DND-41 (cell line): ENCODE data around the gene CALN1.
A peak's percentile ranks its signal among the peaks of the same experiment; 100 is the strongest.

ENCODE experiments used
- ATAC-seq: fragments of 200-7000 bp; cut with Tn5 transposase; 3 replicates; pipeline ENCODE4 v1.9.1; 2021; ENCODE audit warnings: low read depth; ENCODE audit not compliant: insufficient read depth
- DNase-seq: peaks from one replicate; pipeline ENCODE4 v3.0.0-alpha.2; 2020
- H2AFZ ChIP-seq: 2 replicates; pipeline ENCODE4 v1.6.0; 2012; ENCODE audit warnings: low read depth, low read length
- H3K27ac ChIP-seq: 2 replicates; pipeline ENCODE4 v1.5.1; 2012; ENCODE audit warnings: low read length, inconsistent platforms
- H3K27me3 ChIP-seq: fragments of 200-600 bp; sonication (generic); 2 replicates; pipeline ENCODE4 v1.6.0; 2012; ENCODE audit warnings: low read length, mild to moderate bottlenecking, inconsistent platforms; ENCODE audit not compliant: insufficient read depth, poor library complexity
- H3K36me3 ChIP-seq: 2 replicates; pipeline ENCODE4 v1.5.1; 2012; ENCODE audit warnings: low read length, inconsistent platforms; ENCODE audit not compliant: insufficient read depth
- H3K4me1 ChIP-seq: 2 replicates; pipeline ENCODE4 v1.5.1; 2012; ENCODE audit warnings: mild to moderate bottlenecking, low read length; ENCODE audit not compliant: insufficient read depth
- H3K4me2 ChIP-seq: 2 replicates; pipeline ENCODE4 v1.6.0; 2012; ENCODE audit warnings: mild to moderate bottlenecking, moderate library complexity, low read length, inconsistent platforms; ENCODE audit not compliant: insufficient read depth
- H3K4me3 ChIP-seq, 2 experiments: fragments of 200-600 bp in 1 of 2; shearing (Covaris generic) in 1 of 2; 2 replicates each; pipeline ENCODE4 v1.5.1; 2012 to 2016; ENCODE audit warnings: inconsistent platforms in 2 of 2, low read length in 2 of 2, mild to moderate bottlenecking in 2 of 2, low read depth in 1 of 2, moderate library complexity in 1 of 2
- H3K79me2 ChIP-seq: 2 replicates; pipeline ENCODE4 v1.6.0; 2012; ENCODE audit warnings: low read length, inconsistent platforms; ENCODE audit not compliant: insufficient read depth
- H3K9ac ChIP-seq: 2 replicates; pipeline ENCODE4 v1.6.0; 2012; ENCODE audit warnings: low read depth, mild to moderate bottlenecking, inconsistent platforms, low read length, moderate library complexity
- H3K9me3 ChIP-seq: 2 replicates; pipeline ENCODE4 v1.5.1; 2012; ENCODE audit warnings: low read length, moderate library complexity, mild to moderate bottlenecking, inconsistent platforms; ENCODE audit not compliant: insufficient read depth, severe bottlenecking
- H4K20me1 ChIP-seq: 2 replicates; pipeline ENCODE4 v1.6.0; 2012; ENCODE audit warnings: low read length; ENCODE audit not compliant: insufficient read depth
- EZH2 ChIP-seq: IDR thresholded peaks from 3 replicates; pipeline ENCODE4 v1.6.1; 2012; ENCODE audit warnings: borderline replicate concordance, low read depth, mild to moderate bottlenecking, moderate library complexity, low read length, inconsistent platforms; ENCODE audit not compliant: severe bottlenecking
- TF ChIP-seq, protein P1 (sequence below): IDR thresholded peaks from 2 replicates; pipeline ENCODE4 v1.5.1; 2012; ENCODE audit warnings: borderline replicate concordance, low read length, moderate library complexity, mild to moderate bottlenecking; ENCODE audit not compliant: poor library complexity, severe bottlenecking; ENCODE audit errors: extremely low read depth

CALN1 gene

GRCh38 chr7:71775648-71776047 lies 636.5 kb downstream of the CALN1 start:
- Histone ChIP-seq H4K20me1 (no peaks in the 10 kb centered on the region), H3K27ac (no peak overlapping the region), H2AFZ (no peak overlapping the region), H3K36me3 (no peaks in the 10 kb centered on the region), H3K4me2 (no peak overlapping the region), H3K27me3 (no peaks in the 10 kb centered on the region), H3K79me2 (no peaks in the 10 kb centered on the region), H3K9me3 (no peaks in the 10 kb centered on the region), H3K4me1 (peaks cover 20% of the 10 kb centered on the region), H3K9ac (no peak overlapping the region), H3K4me3 (no peak overlapping the region)
- TF ChIP-seq, protein P1, sequence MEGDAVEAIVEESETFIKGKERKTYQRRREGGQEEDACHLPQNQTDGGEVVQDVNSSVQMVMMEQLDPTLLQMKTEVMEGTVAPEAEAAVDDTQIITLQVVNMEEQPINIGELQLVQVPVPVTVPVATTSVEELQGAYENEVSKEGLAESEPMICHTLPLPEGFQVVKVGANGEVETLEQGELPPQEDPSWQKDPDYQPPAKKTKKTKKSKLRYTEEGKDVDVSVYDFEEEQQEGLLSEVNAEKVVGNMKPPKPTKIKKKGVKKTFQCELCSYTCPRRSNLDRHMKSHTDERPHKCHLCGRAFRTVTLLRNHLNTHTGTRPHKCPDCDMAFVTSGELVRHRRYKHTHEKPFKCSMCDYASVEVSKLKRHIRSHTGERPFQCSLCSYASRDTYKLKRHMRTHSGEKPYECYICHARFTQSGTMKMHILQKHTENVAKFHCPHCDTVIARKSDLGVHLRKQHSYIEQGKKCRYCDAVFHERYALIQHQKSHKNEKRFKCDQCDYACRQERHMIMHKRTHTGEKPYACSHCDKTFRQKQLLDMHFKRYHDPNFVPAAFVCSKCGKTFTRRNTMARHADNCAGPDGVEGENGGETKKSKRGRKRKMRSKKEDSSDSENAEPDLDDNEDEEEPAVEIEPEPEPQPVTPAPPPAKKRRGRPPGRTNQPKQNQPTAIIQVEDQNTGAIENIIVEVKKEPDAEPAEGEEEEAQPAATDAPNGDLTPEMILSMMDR, result no peak
- no peak for TF ChIP-seq EZH2
- ATAC-seq (no peak), DNase-seq (no peak)

DNA sequence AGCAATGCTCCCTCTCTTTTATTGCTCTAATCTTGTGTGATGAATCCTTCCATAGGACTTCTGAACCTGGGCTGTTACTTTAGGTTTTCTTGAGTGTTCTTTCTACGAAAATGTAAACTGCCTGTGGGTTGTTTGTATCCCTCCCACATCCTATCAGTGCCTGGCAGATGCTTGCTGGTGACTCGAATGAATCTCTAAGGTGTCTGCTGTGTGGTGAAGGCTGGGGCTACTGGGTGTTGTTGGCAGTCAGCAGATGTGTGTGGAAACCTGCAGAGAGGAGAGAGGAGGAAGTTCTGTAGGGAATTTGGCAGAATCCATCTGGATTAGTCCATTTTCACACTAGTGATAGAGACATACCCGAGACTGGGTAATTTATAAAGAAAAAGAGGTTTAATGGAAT lies 639.4 kb downstream of the CALN1 start:
- Histone ChIP-seq H4K20me1 (no peaks in the 10 kb centered on the region), H3K4me1 (peaks cover 20% of the 10 kb centered on the region), H3K9ac (no peak overlapping the region), H3K4me2 (no peak overlapping the region), H3K27me3 (no peaks in the 10 kb centered on the region), H2AFZ (peak overlapping the region; percentile 44; the same call in 1 of the 2 replicates), H3K36me3 (no peaks in the 10 kb centered on the region), H3K9me3 (no peaks in the 10 kb centered on the region), H3K79me2 (no peaks in the 10 kb centered on the region), H3K4me3 (no peak overlapping the region), H3K27ac (0 out of 2 replicates have a peak overlapping the region, but pooled peaks have one; percentile 33)
- TF ChIP-seq, protein P1, result no peak
- TF ChIP-seq EZH2, result no peak
- DNase-seq (peak; percentile 49), ATAC-seq (peak; percentile 92)

- Histone ChIP-seq H3K27ac (no peak overlapping the region), H3K79me2 (no peaks in the 10 kb centered on the region), H3K36me3 (no peaks in the 10 kb centered on the region), H2AFZ (no peak overlapping the region; the same call in 1 of the 2 replicates), H3K4me2 (no peak overlapping the region), H4K20me1 (no peaks in the 10 kb centered on the region), H3K4me1 (peaks cover 20% of the 10 kb centered on the region), H3K4me3 (no peak overlapping the region), H3K27me3 (no peaks in the 10 kb centered on the region), H3K9ac (no peak overlapping the region), H3K9me3 (peaks cover 3% of the 10 kb centered on the region)
- DNase-seq (no peak), ATAC-seq (no peak)
- TF ChIP-seq EZH2, result no peak
- TF ChIP-seq, protein P1, result no peak
These were observed 641.8 kb downstream of the CALN1 start for GRCh38 chr7:71770269-71770907.
